Midbrain (tissue), 1 donor: Measurements from ENCODE around the gene OCSTAMP.

Source experiments
- DNase-seq: peaks from one replicate; lab custom pipeline; 2025; lab: John Stamatoyannopoulos, UW

Gene OCSTAMP

DNA sequence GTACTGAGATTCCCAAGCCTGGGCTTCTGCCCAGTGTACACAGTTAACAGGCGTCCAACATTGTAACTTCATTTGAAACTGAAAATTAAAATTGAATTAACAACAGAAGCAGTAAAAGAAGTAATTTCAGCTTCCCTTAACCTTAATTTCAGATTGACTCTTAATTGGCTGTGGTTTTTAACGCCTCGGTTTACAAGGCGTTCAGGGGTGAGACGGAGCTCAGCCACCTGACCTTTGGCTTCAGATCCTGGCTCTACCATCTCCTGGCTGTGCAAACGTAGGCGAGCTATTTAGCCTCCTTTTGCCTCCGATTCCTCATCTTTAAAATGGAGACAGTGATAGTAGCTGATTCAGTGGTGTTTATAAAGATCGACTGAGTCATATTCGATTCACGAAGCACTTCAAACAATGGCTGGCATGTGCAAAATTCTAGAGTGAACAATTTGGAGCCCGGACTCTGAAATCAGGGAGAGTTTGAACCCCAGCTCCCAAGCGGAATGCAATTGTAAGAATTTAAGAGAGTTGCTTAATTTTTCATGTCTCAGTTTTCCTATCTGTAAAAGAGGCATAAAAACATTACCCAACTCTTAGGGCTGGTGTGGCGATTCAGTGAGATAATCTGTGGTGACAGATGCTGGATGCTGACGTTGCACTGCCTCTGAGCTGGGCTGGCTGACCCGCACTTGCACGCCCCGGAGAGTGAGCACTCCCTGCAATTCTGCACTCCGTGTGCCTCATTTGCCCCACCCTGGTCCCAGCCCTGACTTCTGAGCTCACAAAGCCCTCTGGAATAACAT lies 23.5 kb upstream of the OCSTAMP start:
- DNase-seq, result peak; percentile 17

DNA sequence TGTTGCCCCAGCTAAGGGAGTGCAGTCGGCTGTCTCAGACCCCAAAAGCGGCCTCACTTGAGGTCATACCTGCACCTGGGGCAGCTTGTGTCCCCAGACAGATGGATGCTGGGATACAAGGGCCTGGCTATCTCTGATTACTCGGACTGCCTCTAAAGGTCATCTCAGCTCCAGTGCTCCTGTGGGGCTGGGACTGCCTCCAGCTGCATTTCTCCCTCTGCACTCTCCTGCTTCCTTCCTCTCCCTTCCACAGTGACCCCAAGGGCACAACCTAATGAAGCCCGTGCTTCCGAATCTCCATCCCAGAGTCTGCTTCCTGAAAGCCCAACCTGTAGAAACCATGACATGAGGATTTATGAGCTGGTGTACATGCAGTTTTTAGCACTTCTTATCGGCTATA lies 22.8 kb upstream of the OCSTAMP start:
- DNase-seq, result no peak

DNA sequence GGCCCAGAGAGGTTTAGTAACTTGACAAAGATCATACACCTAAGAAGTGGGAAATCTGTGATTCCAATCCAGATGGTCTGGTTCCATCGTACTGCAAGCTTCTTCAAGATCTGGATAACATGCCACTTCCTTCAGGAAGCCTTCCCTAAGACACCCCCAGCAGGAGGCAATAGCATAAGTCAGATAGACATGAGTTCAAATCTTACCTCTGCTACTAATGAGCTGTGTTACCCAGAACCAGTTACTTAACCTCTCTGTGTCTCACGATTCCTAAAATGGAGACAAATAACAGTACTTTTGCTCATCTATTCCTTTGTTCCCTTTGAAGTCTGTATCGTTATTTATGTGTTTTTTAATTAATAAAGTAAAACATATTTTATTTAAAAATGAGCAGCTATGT lies 22.3 kb upstream of the OCSTAMP start:
- no peak for DNase-seq

DNA sequence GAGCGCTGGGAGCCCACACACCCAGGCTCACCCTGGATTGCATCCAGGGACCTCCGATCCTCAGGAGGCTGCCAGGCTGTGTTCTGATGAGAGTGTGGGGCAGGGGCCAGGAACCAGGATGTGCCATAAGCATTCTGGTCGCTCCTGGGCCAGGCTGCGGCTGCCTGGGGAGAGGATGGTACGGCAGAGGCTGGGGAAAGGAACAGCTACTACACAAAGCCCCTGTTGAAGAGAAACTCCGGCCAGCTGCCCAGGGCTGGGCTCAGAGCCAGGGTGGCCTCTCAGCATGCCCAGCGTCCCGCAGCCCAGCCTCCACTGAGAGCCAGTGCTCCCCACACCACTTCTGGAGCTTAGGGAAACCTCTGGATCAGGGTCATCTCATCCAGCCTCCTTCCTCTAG lies 21.7 kb upstream of the OCSTAMP start:
- peak; percentile 96 for DNase-seq

DNA sequence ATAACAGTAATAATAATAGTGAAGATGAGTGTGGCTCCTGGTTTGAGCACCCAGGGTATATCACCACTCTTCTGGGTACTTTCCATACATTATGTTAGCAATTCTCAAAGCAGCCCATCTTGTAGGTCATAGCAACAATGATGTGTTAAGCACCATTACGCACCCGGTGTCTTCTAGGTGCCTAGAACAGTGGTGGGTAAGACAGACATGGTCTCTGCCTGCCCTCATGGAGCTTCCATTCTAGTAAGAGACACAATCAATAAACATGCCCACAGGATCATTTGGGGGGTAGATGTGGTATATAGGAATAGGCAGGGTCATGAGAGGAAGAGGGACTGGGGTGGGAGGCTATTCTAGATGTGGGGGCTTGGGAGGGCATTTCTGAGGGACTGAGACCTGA lies 21.0 kb upstream of the OCSTAMP start:
- DNase-seq, result no peak

DNA sequence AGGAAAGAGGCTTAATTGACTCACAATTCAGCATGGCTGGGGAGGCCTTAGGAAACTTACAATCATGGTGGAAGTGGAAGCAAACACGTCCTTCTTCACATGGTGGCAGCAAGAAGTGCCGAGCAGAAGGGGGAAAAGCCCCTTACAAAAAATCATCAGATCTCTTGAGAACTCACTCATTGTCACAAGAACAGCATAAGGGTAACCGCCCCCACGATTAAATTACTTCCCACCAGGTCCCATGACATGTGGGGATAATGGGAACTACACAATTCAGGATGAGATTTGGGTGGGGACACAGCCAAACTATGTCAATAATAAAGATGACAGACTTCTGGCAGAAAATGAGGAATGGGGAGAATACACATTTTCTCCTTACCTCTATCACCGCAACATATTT lies 20.5 kb upstream of the OCSTAMP start:
- DNase-seq, result no peak

DNA sequence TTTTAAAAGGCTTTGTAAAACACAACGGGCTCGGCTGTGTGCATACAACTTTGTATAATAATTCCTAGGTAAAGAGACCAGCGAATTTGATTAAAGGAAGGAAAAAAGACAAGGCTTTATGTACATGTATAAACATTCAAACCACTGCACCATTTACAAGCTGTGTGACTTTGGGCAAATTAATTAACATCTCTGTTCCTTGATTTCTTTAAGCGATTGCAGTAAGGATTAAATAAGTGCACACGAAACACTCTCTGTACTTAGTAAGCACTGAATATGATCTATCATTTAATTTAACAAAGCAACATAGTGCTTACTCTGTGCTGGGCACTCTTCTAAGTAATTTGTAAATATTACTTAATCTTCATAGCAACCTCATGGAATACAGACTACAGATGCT lies 19.5 kb upstream of the OCSTAMP start:
- no peak for DNase-seq

DNA sequence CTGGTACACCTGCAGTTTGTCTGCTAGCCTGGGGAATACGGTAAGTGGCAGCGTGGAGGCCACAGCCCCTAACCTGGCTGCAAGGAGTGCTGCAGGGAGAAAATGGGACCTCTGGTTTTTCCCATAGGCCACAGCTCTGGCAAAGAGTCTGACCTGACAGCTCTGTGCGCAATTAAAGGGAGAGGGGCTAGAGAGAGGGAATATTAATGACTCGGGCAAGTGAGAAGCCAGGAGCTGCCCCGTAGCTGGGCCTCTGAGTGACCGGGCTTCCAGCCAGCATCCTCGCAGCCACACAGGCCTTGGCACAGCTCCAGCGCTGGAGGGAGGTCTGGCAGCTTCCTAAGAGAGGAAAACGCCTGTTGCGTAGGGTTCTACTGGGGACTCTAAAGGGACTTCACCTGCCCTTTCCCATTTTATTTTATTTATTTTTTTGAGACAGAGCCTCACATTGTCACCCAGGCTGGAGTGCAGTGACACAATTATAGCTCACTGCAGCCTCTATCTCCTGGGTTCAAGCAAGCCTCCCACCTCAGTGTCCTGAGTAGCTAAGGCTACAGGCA lies 18.2 kb upstream of the OCSTAMP start:
- peak; percentile 95 for DNase-seq

DNA sequence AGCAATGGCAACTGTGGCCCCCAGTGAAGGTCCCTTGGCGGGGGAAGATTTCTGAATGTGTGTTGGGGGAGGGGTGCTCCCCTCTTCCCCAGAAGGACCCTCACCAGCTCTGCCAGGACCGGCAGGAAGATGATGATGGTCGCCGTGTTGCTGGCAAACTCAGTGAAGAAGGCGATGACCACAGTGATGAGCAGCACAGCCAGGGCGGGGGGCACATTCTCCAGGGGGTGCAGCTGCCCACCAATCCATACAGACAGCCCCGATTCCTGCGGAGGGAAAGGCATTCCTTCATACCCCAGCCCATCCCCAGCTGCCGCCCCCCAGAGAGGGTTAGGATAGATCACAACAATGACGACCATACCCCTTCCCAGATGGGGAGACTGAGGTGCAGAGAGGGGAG lies 15.7 kb upstream of the OCSTAMP start:
- DNase-seq, result no peak

DNA sequence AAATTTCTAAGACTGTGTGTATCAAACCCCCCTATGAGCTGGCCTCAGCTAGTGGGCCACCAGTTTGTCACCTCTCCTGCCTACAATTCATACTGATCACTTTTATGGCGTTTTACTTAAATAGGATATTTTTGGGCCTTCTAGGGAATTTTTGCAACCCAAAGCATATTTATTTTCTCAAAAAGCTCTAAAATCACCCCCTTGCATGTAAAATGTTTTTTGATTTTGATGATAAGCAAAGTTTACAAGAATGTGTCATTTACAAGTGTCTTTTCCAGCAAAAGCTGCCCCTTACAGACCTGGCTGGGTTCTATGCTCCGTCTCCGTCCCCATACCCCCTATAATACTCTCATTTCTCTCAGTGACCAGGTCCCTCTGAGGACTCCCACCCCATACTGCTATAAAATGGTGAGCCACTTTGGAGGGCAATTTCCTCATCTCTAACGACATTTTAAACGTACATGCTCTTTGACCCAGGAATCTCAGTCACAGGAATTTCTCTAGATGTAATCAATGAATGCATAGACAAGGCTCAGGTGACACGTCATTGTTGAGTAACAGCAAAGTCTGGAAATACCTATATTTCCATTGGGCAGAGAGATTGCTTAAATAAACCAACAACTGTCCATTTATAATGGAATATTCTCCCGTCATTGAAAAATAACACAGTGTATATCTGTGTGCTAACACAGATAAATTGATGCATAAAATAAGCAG lies 13.9 kb upstream of the OCSTAMP start:
- DNase-seq, result no peak

DNA sequence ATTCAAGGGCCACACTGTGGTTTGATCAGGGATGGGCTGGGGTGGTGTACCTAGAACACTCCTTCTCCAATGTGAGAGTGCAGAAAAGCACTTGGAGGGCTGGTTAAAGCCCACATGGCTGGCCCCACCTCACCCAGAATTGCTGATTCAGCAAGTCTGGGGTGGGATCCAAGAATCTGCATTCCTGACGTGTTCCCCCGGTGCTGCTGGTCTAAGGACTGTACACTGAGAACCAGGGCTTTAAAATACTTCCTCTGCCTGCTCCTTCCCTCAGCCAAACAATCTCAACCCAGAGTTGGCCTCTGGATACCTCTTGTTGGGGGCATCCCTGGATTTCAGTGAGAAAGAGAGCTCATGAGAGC lies 13.4 kb upstream of the OCSTAMP start:
- peak; percentile 41 for DNase-seq

DNA sequence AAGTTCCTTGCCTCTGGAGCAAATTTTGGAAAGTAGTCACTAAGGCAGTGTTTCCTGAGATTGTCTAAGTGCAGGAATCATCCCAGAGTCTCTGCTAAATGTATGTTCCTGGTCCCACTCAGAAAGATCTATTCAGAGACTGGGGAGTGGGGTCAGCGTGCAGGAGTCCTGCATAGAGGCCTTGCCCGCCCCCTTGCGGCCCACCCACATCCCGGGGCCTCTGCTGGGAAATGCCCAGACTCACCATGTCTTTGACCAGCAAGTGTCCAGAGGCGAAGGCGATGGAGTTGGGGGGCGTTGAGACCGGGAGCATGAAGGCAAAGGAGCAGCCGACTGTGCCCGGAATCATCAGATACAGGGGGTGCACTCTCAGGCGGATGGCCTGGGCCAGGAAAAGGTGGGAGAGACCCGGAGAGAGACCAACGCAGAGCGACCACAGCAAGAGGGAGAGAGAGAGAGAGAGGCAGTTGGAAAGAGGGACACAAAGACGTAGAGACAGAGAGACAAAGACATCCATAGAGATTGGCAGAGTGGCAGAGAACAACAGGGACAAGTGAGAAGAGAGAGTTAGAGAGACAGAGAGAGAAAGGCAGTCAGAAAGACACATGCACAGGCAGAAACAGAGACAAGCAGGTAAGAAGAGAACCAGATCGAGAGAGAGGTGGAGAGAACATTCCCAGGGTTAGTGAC lies 12.9 kb upstream of the OCSTAMP start:
- peak; percentile 60 for DNase-seq

DNA sequence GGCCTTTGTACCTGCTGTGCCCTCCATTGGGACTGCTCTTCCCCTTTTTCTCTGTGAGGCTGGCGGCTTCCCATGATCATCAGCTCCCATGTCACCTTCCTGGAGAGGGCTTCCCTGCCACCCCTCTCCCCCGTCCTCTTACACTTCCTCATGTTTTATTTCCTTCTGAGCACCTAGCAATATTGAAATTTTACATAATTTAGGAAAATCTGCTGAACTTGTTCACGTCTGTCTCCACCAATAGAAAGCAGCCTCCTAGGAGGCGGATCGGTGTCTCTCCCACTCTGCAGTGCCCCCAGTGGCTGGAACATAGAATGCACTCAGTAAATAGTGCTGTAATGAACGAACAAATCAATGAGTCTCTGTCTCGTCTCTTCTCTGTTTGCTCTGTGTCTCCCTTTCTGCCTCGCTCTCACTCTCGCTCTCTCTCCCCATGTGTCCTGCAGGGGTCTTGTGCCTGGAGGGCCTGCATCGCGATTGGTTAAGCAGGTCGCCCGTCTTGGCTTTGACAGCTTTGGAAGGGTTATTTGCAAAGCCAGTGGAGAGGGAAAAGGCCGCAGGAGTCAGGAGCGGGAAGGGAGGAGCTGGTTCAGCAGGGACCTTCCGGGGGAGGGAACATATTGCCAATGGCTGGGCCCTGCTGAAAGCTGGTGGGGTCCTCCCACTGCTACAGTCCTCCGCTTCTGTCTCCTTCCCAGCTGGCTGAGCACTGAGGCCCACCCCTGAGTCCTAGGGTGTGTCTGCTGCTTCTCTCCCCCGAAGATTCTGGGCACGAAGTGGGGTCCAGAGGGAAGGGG lies 12.1 kb upstream of the OCSTAMP start:
- DNase-seq, result peak; percentile 89

DNA sequence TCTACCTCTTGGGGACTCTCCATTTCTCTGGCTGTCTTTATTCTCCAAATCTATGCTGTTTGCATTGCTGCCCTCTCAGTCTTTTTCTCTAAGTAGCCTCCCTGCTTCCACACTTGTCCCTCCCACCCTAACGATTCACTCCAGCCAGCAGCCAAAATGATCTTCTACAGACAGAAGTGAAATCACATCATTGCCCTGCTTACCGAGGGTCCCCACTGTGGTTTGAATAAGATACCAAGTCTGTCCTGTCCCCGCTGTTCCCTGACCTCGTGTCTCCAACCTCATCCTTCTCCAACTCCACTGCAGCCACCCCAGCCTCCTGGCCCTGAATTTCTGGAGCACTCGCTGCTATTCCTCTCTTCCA lies 11.5 kb upstream of the OCSTAMP start:
- no peak for DNase-seq

DNA sequence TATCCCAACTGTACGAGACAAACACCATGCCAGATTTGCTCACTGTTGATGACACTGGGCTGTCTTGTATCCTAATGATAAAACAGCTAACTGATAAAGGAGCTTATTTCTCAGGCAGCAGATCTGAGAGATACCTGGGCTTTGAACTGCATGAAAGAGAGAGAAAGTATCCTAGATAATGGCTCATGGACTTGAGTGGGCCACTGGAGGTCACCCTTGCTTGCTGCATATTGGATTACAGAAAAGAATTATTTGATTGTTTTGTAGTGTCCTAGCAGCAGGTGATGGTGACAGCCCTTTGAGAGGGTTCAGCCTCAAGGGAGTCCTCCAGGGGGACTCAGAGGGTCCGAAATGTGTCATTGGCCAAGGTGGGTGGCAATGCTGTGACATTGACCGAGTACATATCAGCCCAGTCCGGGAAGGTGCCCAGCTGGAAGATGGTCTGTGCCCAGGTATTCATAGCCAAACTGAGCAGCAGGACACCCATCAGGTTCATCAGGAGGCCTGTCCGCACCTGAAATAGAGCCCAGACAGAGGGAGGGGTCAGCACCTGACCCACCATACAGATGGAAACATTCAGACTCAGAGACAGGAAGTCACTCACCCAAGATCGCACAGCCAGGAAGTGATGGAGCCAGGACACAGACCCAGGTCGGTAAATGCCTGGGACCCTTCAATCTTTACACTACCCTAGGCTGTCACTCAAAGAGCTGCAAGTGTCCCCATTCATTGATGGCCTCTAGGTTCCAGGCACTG lies 9.4 kb upstream of the OCSTAMP start:
- peak; percentile 47 for DNase-seq

DNA sequence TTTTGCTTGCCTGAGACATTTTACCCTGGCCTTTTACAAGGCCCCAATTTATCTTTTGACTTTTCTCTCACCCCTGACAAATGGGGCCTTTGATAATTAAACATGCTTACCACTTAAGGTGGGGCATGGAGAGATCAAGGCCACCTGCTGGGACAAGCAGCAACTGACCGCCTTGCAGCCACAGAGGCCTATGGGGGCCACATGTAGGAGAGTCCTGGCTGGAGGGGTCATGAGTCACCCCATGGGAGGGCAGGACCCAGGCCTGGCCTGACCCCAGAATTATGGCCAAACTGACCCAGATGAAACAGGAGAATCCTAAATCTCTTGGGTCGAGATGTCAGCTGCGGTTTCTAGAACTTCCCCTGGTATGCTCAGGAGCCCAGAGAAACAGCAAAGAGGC lies 8.5 kb upstream of the OCSTAMP start:
- no peak for DNase-seq

DNA sequence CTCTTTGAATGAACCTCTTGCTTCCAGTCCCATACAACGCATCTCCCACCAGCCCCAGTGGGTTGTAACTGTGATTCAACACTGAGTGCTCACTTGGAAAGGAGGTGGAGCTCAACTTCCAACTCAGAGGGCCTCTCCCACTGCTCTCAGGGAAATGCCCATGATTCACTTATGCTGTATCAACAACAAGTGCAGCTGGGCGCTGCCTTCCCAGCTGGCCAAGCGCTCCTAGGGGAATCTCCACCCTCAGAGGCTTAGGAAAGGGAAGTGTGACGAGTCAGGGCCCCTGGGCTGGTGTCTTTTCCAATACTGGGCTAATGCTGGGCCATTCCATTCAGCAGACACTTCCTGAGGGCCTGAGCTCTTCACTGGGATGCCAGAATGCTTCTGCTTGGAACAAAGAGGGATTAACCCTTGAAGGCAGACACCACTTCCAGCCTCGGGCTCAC lies 8.1 kb upstream of the OCSTAMP start:
- no peak for DNase-seq

DNA sequence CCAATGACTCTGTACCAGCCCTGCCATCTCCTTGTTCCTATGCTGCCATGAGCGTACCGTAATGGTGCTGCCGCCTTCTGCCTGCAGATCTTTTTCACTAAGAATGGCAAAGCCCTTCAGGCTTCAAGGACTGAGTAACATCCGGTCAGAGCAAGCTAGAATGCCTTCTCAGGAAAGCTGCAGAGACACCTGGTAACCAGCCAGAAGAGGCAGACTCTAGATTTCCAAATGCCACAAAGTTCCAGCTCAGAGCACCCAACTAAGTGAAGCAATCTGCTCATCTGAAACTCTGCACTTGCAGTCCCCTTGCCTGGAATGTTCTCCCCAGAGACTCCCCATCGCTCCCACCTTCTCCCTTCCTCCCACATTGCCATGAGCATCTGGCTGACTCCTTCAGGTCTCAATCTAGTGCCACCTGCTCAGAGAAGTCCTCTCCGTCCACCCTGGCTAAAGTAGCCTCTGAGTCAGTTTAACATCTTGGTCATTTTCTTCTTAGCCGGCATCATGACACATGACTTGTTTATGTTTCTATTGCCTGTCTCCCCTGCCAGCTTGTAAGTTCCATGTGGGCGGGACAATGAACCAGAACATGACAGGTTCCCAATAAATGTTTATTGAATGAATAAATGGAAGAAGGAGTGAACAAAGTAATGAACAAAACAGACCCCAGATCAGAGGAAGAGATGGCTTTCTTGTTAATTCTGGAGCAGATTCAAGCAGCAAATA lies 6.9 kb upstream of the OCSTAMP start:
- DNase-seq, result no peak

DNA sequence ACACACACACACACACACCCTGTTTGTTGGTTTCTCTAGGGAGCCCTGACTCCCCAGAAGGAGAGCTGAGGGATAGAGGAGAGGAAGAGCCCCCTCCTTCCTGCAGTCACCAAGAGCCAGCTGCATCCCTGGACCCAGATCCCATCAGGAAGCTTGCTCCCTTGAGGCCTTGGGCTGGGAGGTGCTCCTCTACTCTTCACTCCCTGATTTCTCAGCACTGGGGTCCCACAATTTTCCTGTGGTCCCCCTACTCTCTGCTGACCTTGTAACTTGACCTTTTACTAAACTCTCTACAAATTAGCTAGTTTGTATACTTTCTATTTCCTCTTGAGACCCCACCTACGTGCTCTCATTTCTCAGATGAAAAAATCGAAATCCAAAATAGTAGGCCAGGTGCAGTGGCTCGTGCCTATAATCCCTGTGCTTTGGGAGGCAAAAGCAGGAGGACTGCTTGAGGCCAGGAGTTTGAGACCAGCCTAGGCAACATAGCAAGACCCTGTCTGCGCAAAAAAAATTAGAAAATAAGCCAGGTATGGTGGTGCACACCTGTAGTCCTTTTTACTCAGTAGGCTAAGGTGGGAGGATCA lies 5.0 kb upstream of the OCSTAMP start:
- no peak for DNase-seq

DNA sequence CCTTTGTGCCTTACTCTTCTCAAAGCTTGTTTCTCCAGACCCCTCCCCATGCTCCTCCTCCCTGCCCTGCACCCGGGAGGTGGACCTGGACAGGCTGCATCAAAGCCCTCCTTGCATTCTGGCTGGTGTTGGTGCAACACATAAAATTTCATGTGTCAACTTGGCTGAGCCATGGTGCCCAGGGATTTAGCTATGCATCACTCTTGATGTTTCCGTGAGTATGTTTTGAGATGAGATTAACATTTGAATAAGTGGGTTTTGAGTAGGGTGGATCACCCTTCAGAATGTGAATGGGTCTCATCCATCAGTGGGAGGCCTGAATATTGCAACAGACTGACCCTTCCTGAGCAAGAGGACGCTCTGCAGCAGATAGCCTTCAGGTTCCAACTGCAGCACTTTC lies 4.4 kb upstream of the OCSTAMP start:
- no peak for DNase-seq
